Urinary bladder (tissue), 4 donors: ENCODE data around the gene MPZL1. TPM values are rescaled to one million over a fixed set of nuclear protein-coding genes. Genes with fewer than 3 reads are reported as not detected.

Source experiments
- DNase-seq: peaks from one replicate; pipeline ENCODE4 v3.0.0-alpha.2; 2015; ENCODE audit errors: extremely low spot score
- H3K27ac ChIP-seq: one replicate; pipeline ENCODE4 v1.5.1; 2013; ENCODE audit warnings: low read depth, mild to moderate bottlenecking, moderate library complexity
- H3K36me3 ChIP-seq: one replicate; pipeline ENCODE4 v1.6.1; 2013; ENCODE audit warnings: mild to moderate bottlenecking, moderate library complexity; ENCODE audit not compliant: insufficient read depth
- H3K4me1 ChIP-seq: one replicate; pipeline ENCODE4 v1.6.1; 2013; ENCODE audit warnings: mild to moderate bottlenecking, moderate library complexity; ENCODE audit not compliant: insufficient read depth
- H3K4me3 ChIP-seq: one replicate; pipeline ENCODE4 v1.5.1; 2013; ENCODE audit warnings: low read depth, low read length
- WGBS: extraction: QIAGEN DNeasy Blood & Tissue Kit; methylation state at CpG from one replicate; pipeline ENCODE4 v1.1.7; 2013; 5-methylcytosine and 5-hydroxymethylcytosine counted together
- polyA plus RNA-seq: library from polyadenylated mRNA; stranded (reverse); fragments of 200-250 nt; gene quantifications from one replicate; pipeline ENCODE4 v1.2.3, GENCODE V29; 2013
- total RNA-seq: library from RNA; depleted of rRNA; stranded (reverse); fragments of >200 nt; gene quantifications from one replicate; pipeline ENCODE4 v1.2.3, GENCODE V29; 2014
- donor health status: healthy with polysubstance abuse.
- donor health status: healthy.

Gene MPZL1
- total RNA-seq (154 TPM), polyA plus RNA-seq (79.4 TPM)

- Histone ChIP-seq H3K4me3 (peak within 1 kb of the TSS; percentile 86), H3K4me1 (no peaks in the 10 kb centered on the region), H3K27ac (peak within 1 kb of the TSS; percentile 60), H3K36me3 (no peaks in the 10 kb centered on the region)
- under 1% methylated on average over 52 of the region's 52 CpGs for WGBS
- peak; percentile 91 for DNase-seq
Measured at GRCh38 chr1:167721617-167722151, at the start of gene MPZL1. Gene MPZL1, plus strand, starts transcription at chr1:167721982. Its CDS starts 170 bp downstream, at chr1:167722152.

- 73% methylated on average over 4 of the region's 4 CpGs for WGBS
- no peak overlapping the region for H3K4me3 ChIP-seq
- H3K4me1 ChIP-seq: no peaks in the 10 kb centered on the region
- no peaks in the 10 kb centered on the region for H3K36me3 ChIP-seq
- H3K27ac ChIP-seq: no peak overlapping the region
- DNase-seq: no peak
Measured at GRCh38 chr1:167672831-167673230, 49.0 kb upstream of the MPZL1 start.

- WGBS: 85% methylated on average over 4 of the region's 4 CpGs
Measured at GRCh38 chr1:167673265-167673664, 48.5 kb upstream of the MPZL1 start.

GRCh38 chr1:167674156-167674555, 47.6 kb upstream of the MPZL1 start:
- no peak overlapping the region for H3K4me3 ChIP-seq
- DNase-seq: no peak
- no peaks in the 10 kb centered on the region for H3K4me1 ChIP-seq
- H3K27ac ChIP-seq: no peak overlapping the region
- WGBS: 81% methylated on average over 2 of the region's 2 CpGs
- no peaks in the 10 kb centered on the region for H3K36me3 ChIP-seq

More at GRCh38 chr1:167673265-167673664, 48.5 kb upstream of the MPZL1 start:
- no peak overlapping the region for H3K27ac ChIP-seq
- no peaks in the 10 kb centered on the region for H3K4me1 ChIP-seq
- H3K4me3 ChIP-seq: no peak overlapping the region
- no peak for DNase-seq
- H3K36me3 ChIP-seq: no peaks in the 10 kb centered on the region

- Histone ChIP-seq H3K27ac (no peak overlapping the region), H3K4me1 (no peaks in the 10 kb centered on the region), H3K4me3 (no peak overlapping the region), H3K36me3 (no peaks in the 10 kb centered on the region)
- no peak for DNase-seq
- 72% methylated on average over 5 of the region's 5 CpGs for WGBS
Measured at GRCh38 chr1:167675440-167675839, 46.3 kb upstream of the MPZL1 start.

- no peak for DNase-seq
- no peak overlapping the region for H3K27ac ChIP-seq
- 91% methylated on average over 2 of the region's 2 CpGs for WGBS
- no peaks in the 10 kb centered on the region for H3K4me1 ChIP-seq
- no peaks in the 10 kb centered on the region for H3K36me3 ChIP-seq
- no peak overlapping the region for H3K4me3 ChIP-seq
Measured at GRCh38 chr1:167676205-167676915, 45.4 kb upstream of the MPZL1 start.

- Histone ChIP-seq H3K4me3 (no peak overlapping the region), H3K36me3 (no peaks in the 10 kb centered on the region), H3K4me1 (no peaks in the 10 kb centered on the region), H3K27ac (no peak overlapping the region)
- WGBS: 93% methylated on average over 7 of the region's 7 CpGs
- no peak for DNase-seq
Measured at GRCh38 chr1:167676916-167677848, 44.6 kb upstream of the MPZL1 start.

- H3K4me3 ChIP-seq: no peak overlapping the region
- H3K27ac ChIP-seq: no peak overlapping the region
- peaks cover 2% of the 10 kb centered on the region for H3K4me1 ChIP-seq
- H3K36me3 ChIP-seq: no peaks in the 10 kb centered on the region
- no peak for DNase-seq
- 96% methylated on average over 10 of the region's 10 CpGs for WGBS
Measured at GRCh38 chr1:167678422-167678821, 43.4 kb upstream of the MPZL1 start.

- H3K27ac ChIP-seq: no peak overlapping the region
- no peak for DNase-seq
- 97% methylated on average over 3 of the region's 3 CpGs for WGBS
- H3K36me3 ChIP-seq: no peaks in the 10 kb centered on the region
- peaks cover 2% of the 10 kb centered on the region for H3K4me1 ChIP-seq
- H3K4me3 ChIP-seq: no peak overlapping the region
Measured at GRCh38 chr1:167678838-167679237, 42.9 kb upstream of the MPZL1 start.

- H3K27ac ChIP-seq: no peak overlapping the region
Measured at GRCh38 chr1:167679714-167680113, 42.1 kb upstream of the MPZL1 start.

GRCh38 chr1:167681024-167681423, 40.8 kb upstream of the MPZL1 start:
- Histone ChIP-seq H3K4me3 (no peak overlapping the region), H3K27ac (no peak overlapping the region), H3K4me1 (peaks cover 2% of the 10 kb centered on the region), H3K36me3 (no peaks in the 10 kb centered on the region)
- no peak for DNase-seq
- WGBS: 57% methylated on average over 3 of the region's 3 CpGs

More at GRCh38 chr1:167679714-167680113, 42.1 kb upstream of the MPZL1 start:
- Histone ChIP-seq H3K4me1 (peaks cover 2% of the 10 kb centered on the region), H3K4me3 (no peak overlapping the region), H3K36me3 (no peaks in the 10 kb centered on the region)
- DNase-seq: no peak
- 94% methylated on average over 6 of the region's 6 CpGs for WGBS

- DNase-seq: no peak
- 45% methylated on average over 5 of the region's 5 CpGs for WGBS
- no peaks in the 10 kb centered on the region for H3K36me3 ChIP-seq
- H3K4me1 ChIP-seq: peaks cover 2% of the 10 kb centered on the region
- no peak overlapping the region for H3K4me3 ChIP-seq
- H3K27ac ChIP-seq: no peak overlapping the region
Measured at GRCh38 chr1:167681451-167682098, 40.2 kb upstream of the MPZL1 start.

- Histone ChIP-seq H3K4me1 (peaks cover 2% of the 10 kb centered on the region), H3K4me3 (no peak overlapping the region), H3K36me3 (no peaks in the 10 kb centered on the region), H3K27ac (no peak overlapping the region)
- WGBS: 72% methylated on average over 6 of the region's 6 CpGs
- DNase-seq: no peak
Measured at GRCh38 chr1:167683226-167683625, 38.6 kb upstream of the MPZL1 start.
